Right atrium auricular region (tissue), 2 donors: Measurements from ENCODE around the gene PLPPR1. TPM values are rescaled to one million over a fixed set of nuclear protein-coding genes. Genes with fewer than 3 reads are reported as not detected.

Experiments
- DNase-seq: peaks from one replicate; pipeline ENCODE4 v3.0.0-alpha.2; 2019; ENCODE audit warnings: low spot score
- H3K27ac ChIP-seq, 2 donors: fragments of 200-600 bp; sonication (generic); 1 replicate in 1 of 2; 2 replicates in 1 of 2; pipeline ENCODE4 v1.5.1; 2016 to 2019
- H3K27me3 ChIP-seq, 2 donors: fragments of 200-600 bp; sonication (generic); one replicate each; pipeline versions ENCODE4 v1.5.1 to v1.6.0; 2017 to 2019
- H3K36me3 ChIP-seq: fragments of 200-600 bp; sonication (generic); one replicate; pipeline ENCODE4 v1.5.1; 2016
- H3K4me1 ChIP-seq, 2 donors: fragments of 200-600 bp; sonication (generic); one replicate each; pipeline versions ENCODE4 v1.5.1 to v1.6.0; 2017 to 2019
- H3K4me3 ChIP-seq, 2 donors: fragments of 200-600 bp; sonication (generic); 1 replicate in 1 of 2; 2 replicates in 1 of 2; pipeline ENCODE4 v1.5.1; 2017 to 2019; ENCODE audit warnings: mild to moderate bottlenecking in 1 of 2, moderate library complexity in 1 of 2
- H3K9me3 ChIP-seq, 2 donors: fragments of 200-600 bp; sonication (generic); one replicate each; pipeline ENCODE4 v1.5.1; 2019
- CTCF ChIP-seq, 2 donors: fragments of 200-600 bp; sonication (generic); IDR thresholded peaks; one replicate each; pipeline ENCODE4 v1.5.1; 2019; ENCODE audit warnings: antibody characterized with exemption in 2 of 2
- total RNA-seq, 2 donors: library from RNA; depleted of rRNA; stranded (reverse); fragments of >200 nt; gene quantifications; one replicate each; pipeline ENCODE4 v1.1.0, GENCODE V29; 2016

The PLPPR1 gene
- total RNA-seq, 2 donors from 2014 or later: not detected

- Histone ChIP-seq H3K36me3 (no peaks in the 10 kb centered on the region), H3K27me3 (no peaks in the 10 kb centered on the region), H3K4me1 (no peaks in the 10 kb centered on the region), H3K4me3 (no peak overlapping the region), H3K27ac (no peak overlapping the region), H3K9me3 (no peaks in the 10 kb centered on the region)
- DNase-seq: no peak
- TF ChIP-seq CTCF (IDR thresholded peaks at IDR 0.05): no peak
These were observed 55.1 kb downstream of the PLPPR1 start for GRCh38 chr9:101083448-101084202.

- no peaks in the 10 kb centered on the region for H3K4me1 ChIP-seq
- no peak overlapping the region for H3K4me3 ChIP-seq
- H3K27ac ChIP-seq: no peak overlapping the region
- no peak for DNase-seq
- H3K36me3 ChIP-seq: no peaks in the 10 kb centered on the region
- H3K27me3 ChIP-seq: no peaks in the 10 kb centered on the region
- no peaks in the 10 kb centered on the region for H3K9me3 ChIP-seq
- no peak for TF ChIP-seq CTCF (IDR thresholded peaks at IDR 0.05)
These were observed 58.9 kb downstream of the PLPPR1 start for GRCh38 chr9:101087426-101087825.

- DNase-seq: no peak
These were observed 64.4 kb downstream of the PLPPR1 start for GRCh38 chr9:101092922-101093321.

GRCh38 chr9:101093620-101094019 is 65.1 kb downstream of the PLPPR1 start:
- DNase-seq: no peak
- no peak for TF ChIP-seq CTCF (IDR thresholded peaks at IDR 0.05)
- no peaks in the 10 kb centered on the region for H3K36me3 ChIP-seq
- H3K27ac ChIP-seq: no peak overlapping the region
- H3K4me3 ChIP-seq: no peak overlapping the region
- H3K9me3 ChIP-seq: no peaks in the 10 kb centered on the region
- H3K4me1 ChIP-seq: no peaks in the 10 kb centered on the region
- no peaks in the 10 kb centered on the region for H3K27me3 ChIP-seq

More at GRCh38 chr9:101092922-101093321, 64.4 kb downstream of the PLPPR1 start:
- H3K27ac ChIP-seq: no peak overlapping the region
- H3K36me3 ChIP-seq: no peaks in the 10 kb centered on the region
- no peak for TF ChIP-seq CTCF (IDR thresholded peaks at IDR 0.05)
- no peaks in the 10 kb centered on the region for H3K4me1 ChIP-seq
- H3K4me3 ChIP-seq: no peak overlapping the region
- H3K27me3 ChIP-seq: no peaks in the 10 kb centered on the region
- no peaks in the 10 kb centered on the region for H3K9me3 ChIP-seq

- no peaks in the 10 kb centered on the region for H3K4me1 ChIP-seq
- no peak for DNase-seq
- H3K27ac ChIP-seq: no peak overlapping the region
- no peak for TF ChIP-seq CTCF (IDR thresholded peaks at IDR 0.05)
- no peaks in the 10 kb centered on the region for H3K36me3 ChIP-seq
- H3K27me3 ChIP-seq: no peaks in the 10 kb centered on the region
- H3K9me3 ChIP-seq: no peaks in the 10 kb centered on the region
- H3K4me3 ChIP-seq: no peak overlapping the region
These were observed 66.2 kb downstream of the PLPPR1 start for GRCh38 chr9:101094686-101095085.

- Histone ChIP-seq H3K9me3 (no peaks in the 10 kb centered on the region), H3K27me3 (no peaks in the 10 kb centered on the region), H3K27ac (no peak overlapping the region), H3K4me1 (no peaks in the 10 kb centered on the region), H3K4me3 (no peak overlapping the region), H3K36me3 (no peaks in the 10 kb centered on the region)
- no peak for TF ChIP-seq CTCF (IDR thresholded peaks at IDR 0.05)
- DNase-seq: no peak
These were observed 68.7 kb downstream of the PLPPR1 start for GRCh38 chr9:101097210-101097609.
